Fibroblast of skin of abdomen (primary cell): ENCODE results near the gene KIF13A.
"Not testable (repeated sequence)": the region's sequence is repeated elsewhere in the genome, so short reads cannot be mapped to it uniquely, and the experiment has no call there.

Experiments
- DNase-seq: peaks from one replicate; pipeline ENCODE4 v3.0.0-alpha.2; 2013

KIF13A gene

GRCh38 chr6:17897681-17898080 lies 89.8 kb downstream of the KIF13A start:
- no peak for DNase-seq

GRCh38 chr6:17894905-17895304 lies 92.5 kb downstream of the KIF13A start:
- DNase-seq, result no peak

GRCh38 chr6:17894191-17894590 lies 93.2 kb downstream of the KIF13A start:
- no peak for DNase-seq

- DNase-seq, result no peak
Observed at GRCh38 chr6:17892097-17892686, 95.2 kb downstream of the KIF13A start.

GRCh38 chr6:17890309-17890708 lies 97.1 kb downstream of the KIF13A start:
- DNase-seq, result no peak

GRCh38 chr6:17889777-17890176 lies 97.7 kb downstream of the KIF13A start:
- not testable (repeated sequence) for DNase-seq

- DNase-seq, result peak; percentile 58
Observed at GRCh38 chr6:17886891-17887290, 100.5 kb downstream of the KIF13A start.

- no peak for DNase-seq
Observed at GRCh38 chr6:17885889-17886576, 101.4 kb downstream of the KIF13A start.

- no peak for DNase-seq
Observed at GRCh38 chr6:17884498-17885478, 102.6 kb downstream of the KIF13A start.

GRCh38 chr6:17883665-17884497 lies 103.6 kb downstream of the KIF13A start:
- DNase-seq, result no peak

GRCh38 chr6:17881085-17881858 lies 106.2 kb downstream of the KIF13A start:
- DNase-seq, result peak; percentile 87

- DNase-seq, result peak; percentile 41
Observed at GRCh38 chr6:17879184-17879583, 108.3 kb downstream of the KIF13A start.

GRCh38 chr6:17878734-17879133 lies 108.7 kb downstream of the KIF13A start:
- DNase-seq, result no peak

GRCh38 chr6:17877895-17878440 lies 109.5 kb downstream of the KIF13A start:
- DNase-seq, result no peak

- peak; percentile 90 for DNase-seq
Observed at GRCh38 chr6:17877196-17877894, 110.1 kb downstream of the KIF13A start.

GRCh38 chr6:17874753-17875152 lies 112.7 kb downstream of the KIF13A start:
- no peak for DNase-seq

GRCh38 chr6:17872908-17873307 lies 114.5 kb downstream of the KIF13A start:
- DNase-seq, result no peak

- no peak for DNase-seq
Observed at GRCh38 chr6:17871836-17872235, 115.6 kb downstream of the KIF13A start.

GRCh38 chr6:17871189-17871519 lies 116.3 kb downstream of the KIF13A start:
- no peak for DNase-seq

- no peak for DNase-seq
Observed at GRCh38 chr6:17870300-17871188, 116.9 kb downstream of the KIF13A start.
